SK-N-SH treated with all-trans-retinoic acid at 6 μM for 48 hours (cell line): ENCODE results near the gene LAMC1.

Source experiments
- BACH2 ChIP-seq: fragments of 250-450 bp; sonication (Bioruptor Pico); IDR thresholded peaks from 2 replicates; pipeline ENCODE4 v1.9.0; 2021; ENCODE audit warnings: mild to moderate bottlenecking, borderline replicate concordance
- ESRRG ChIP-seq: fragments of 250-450 bp; sonication (Bioruptor Pico); IDR thresholded peaks from 2 replicates; pipeline ENCODE4 v1.6.1; 2021; ENCODE audit warnings: mild to moderate bottlenecking
- ISL1 ChIP-seq: fragments of 250-450 bp; sonication (Bioruptor Pico); IDR thresholded peaks from 2 replicates; pipeline ENCODE4 v2.1.2; 2022; ENCODE audit warnings: mild to moderate bottlenecking, moderate library complexity
- OSR1 ChIP-seq: fragments of 250-450 bp; sonication (Bioruptor Pico); IDR thresholded peaks from 2 replicates; pipeline ENCODE4 v1.8.0; 2022; ENCODE audit warnings: moderate library complexity, mild to moderate bottlenecking, inconsistent platforms
- RARB ChIP-seq: fragments of 250-450 bp; sonication (Bioruptor Pico); IDR thresholded peaks from 2 replicates; pipeline ENCODE4 v1.8.0; 2021; ENCODE audit warnings: mild to moderate bottlenecking, moderate library complexity
- TCF4 ChIP-seq: fragments of 250-450 bp; sonication (Bioruptor Pico); IDR thresholded peaks from 2 replicates; pipeline ENCODE4 v1.8.0; 2021; ENCODE audit warnings: mild to moderate bottlenecking, moderate library complexity, borderline replicate concordance
- ZFP3 ChIP-seq: fragments of 250-450 bp; sonication (Bioruptor Pico); IDR thresholded peaks from 2 replicates; pipeline ENCODE4 v1.5.0; 2020; ENCODE audit warnings: mild to moderate bottlenecking, moderate library complexity
- ZFP30 ChIP-seq: fragments of 450-650 bp; formaldehyde crosslinking; IDR thresholded peaks from 2 replicates; pipeline ENCODE4 v1.5.0; 2022; ENCODE audit warnings: mild to moderate bottlenecking, moderate library complexity
- TF ChIP-seq, protein P1 (sequence below): fragments of 250-450 bp; sonication (Bioruptor Pico); IDR thresholded peaks from 2 replicates; pipeline ENCODE4 v1.8.0; 2020; ENCODE audit warnings: mild to moderate bottlenecking, moderate library complexity, borderline replicate concordance
- TF ChIP-seq, protein P2 (sequence below): fragments of 250-450 bp; sonication (Bioruptor Pico); IDR thresholded peaks from 2 replicates; pipeline ENCODE4 v1.8.0; 2021; ENCODE audit warnings: low read depth, mild to moderate bottlenecking, moderate library complexity, borderline replicate concordance
- TF ChIP-seq, protein P3 (sequence below): fragments of 250-450 bp; sonication (Bioruptor Pico); IDR thresholded peaks from 2 replicates; pipeline ENCODE4 v1.5.1; 2021; ENCODE audit warnings: mild to moderate bottlenecking, moderate library complexity

DNA sequence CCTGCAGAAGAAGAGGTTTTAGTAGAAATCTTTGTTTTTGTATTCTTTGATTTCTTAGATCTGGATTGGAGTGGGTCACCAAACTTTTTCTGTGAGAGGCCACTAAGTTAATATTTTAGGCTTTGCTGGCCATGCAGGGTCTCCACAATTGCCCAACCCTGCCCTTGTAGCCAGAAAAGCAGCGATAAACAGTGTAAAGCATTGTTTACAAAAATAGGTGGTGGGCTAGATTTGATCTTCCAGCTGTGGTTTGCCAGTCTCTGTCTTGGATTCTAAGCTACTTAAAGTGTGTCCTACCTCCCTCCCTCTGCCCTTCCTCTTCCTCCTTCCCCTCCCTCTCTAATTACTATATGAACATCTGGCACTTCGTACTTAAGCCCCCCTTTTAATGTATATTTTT lies 68.0 kb downstream of the LAMC1 start:
- TF ChIP-seq, protein P1, sequence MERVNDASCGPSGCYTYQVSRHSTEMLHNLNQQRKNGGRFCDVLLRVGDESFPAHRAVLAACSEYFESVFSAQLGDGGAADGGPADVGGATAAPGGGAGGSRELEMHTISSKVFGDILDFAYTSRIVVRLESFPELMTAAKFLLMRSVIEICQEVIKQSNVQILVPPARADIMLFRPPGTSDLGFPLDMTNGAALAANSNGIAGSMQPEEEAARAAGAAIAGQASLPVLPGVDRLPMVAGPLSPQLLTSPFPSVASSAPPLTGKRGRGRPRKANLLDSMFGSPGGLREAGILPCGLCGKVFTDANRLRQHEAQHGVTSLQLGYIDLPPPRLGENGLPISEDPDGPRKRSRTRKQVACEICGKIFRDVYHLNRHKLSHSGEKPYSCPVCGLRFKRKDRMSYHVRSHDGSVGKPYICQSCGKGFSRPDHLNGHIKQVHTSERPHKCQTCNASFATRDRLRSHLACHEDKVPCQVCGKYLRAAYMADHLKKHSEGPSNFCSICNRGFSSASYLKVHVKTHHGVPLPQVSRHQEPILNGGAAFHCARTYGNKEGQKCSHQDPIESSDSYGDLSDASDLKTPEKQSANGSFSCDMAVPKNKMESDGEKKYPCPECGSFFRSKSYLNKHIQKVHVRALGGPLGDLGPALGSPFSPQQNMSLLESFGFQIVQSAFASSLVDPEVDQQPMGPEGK, result no peak
- no peak for TF ChIP-seq BACH2
- TF ChIP-seq ISL1 (CRISPR knock-in tag), result no peak
- no peak for TF ChIP-seq RARB (CRISPR knock-in tag)
- no peak for TF ChIP-seq OSR1 (CRISPR knock-in tag)
- TF ChIP-seq ESRRG (CRISPR knock-in tag), result no peak
- TF ChIP-seq, protein P2, sequence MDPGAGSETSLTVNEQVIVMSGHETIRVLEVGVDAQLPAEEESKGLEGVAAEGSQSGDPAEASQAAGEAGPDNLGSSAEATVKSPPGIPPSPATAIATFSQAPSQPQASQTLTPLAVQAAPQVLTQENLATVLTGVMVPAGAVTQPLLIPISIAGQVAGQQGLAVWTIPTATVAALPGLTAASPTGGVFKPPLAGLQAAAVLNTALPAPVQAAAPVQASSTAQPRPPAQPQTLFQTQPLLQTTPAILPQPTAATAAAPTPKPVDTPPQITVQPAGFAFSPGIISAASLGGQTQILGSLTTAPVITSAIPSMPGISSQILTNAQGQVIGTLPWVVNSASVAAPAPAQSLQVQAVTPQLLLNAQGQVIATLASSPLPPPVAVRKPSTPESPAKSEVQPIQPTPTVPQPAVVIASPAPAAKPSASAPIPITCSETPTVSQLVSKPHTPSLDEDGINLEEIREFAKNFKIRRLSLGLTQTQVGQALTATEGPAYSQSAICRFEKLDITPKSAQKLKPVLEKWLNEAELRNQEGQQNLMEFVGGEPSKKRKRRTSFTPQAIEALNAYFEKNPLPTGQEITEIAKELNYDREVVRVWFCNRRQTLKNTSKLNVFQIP, result no peak
- no peak for TF ChIP-seq TCF4 (CRISPR knock-in tag)
- TF ChIP-seq ZFP3 (CRISPR knock-in tag), result no peak
- TF ChIP-seq, protein P3, sequence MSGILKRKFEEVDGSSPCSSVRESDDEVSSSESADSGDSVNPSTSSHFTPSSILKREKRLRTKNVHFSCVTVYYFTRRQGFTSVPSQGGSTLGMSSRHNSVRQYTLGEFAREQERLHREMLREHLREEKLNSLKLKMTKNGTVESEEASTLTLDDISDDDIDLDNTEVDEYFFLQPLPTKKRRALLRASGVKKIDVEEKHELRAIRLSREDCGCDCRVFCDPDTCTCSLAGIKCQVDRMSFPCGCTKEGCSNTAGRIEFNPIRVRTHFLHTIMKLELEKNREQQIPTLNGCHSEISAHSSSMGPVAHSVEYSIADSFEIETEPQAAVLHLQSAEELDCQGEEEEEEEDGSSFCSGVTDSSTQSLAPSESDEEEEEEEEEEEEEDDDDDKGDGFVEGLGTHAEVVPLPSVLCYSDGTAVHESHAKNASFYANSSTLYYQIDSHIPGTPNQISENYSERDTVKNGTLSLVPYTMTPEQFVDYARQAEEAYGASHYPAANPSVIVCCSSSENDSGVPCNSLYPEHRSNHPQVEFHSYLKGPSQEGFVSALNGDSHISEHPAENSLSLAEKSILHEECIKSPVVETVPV (CRISPR knock-in tag), result no peak
- no peak for TF ChIP-seq ZFP30 (CRISPR knock-in tag)
